Anterior cingulate cortex (tissue), 58 donors: ENCODE data around the gene HOXD8.
A peak's percentile ranks its signal among the peaks of the same experiment; 100 is the strongest.

Source experiments
- DNase-seq, 58 donors: peaks; one replicate each; lab custom pipeline; 2025; lab: John Stamatoyannopoulos, UW

HOXD8 gene

GRCh38 chr2:176089843-176090395, 39.6 kb upstream of the HOXD8 start:
- DNase-seq: no peak

GRCh38 chr2:176090862-176091261, 38.6 kb upstream of the HOXD8 start:
- DNase-seq: no peak

DNA sequence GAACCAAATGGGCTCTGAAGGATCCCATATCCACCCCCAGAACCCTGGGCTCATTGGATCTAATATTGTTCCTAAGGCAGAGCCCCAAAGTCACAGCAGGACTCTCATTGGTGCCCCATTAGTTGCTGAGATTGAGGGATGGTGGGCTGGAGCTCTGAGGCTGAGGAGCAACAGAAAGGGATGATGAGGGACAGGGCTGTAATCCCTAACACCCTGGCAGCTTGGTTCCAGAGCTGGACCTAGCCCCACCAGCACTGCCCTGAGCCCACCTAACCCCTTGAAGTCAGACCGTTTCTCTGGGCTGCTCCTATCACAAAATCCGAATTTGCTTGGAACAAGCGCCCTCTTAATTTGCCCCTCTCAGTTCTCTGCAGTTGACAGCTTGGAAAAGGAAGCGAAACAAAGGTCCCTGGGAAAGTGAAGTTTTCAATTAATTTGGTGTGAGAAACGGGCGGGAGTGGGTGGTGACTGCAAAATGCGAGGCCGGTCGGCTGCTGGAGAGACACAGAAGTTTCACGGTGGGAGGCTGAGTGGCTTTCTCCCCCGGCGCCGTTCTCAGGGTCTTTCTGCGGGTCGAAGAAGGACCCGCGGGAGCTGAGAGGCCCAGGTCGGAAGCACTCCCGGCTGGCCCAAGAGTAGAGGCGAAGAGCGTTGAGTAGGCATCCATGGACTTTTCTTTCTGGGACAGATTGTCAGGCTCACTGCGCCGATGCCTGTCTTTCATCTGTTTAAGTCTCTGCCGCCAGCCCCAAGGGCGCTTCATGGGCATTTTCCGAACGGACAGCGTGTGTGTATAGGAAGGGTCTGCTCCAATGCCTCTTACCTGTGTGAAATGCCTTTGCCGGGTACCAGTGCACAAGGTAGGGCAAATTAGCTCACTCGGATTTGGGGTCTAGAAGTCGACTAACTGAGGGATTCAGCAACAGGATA, 37.9 kb upstream of the HOXD8 start:
- DNase-seq: no peak

GRCh38 chr2:176092270-176093144, 37.0 kb upstream of the HOXD8 start, which contains the start of gene HOXD13:
Gene HOXD13, plus strand, starts transcription at chr2:176092721. Its CDS starts 170 bp downstream, at chr2:176092891.
- no peak for DNase-seq

DNA sequence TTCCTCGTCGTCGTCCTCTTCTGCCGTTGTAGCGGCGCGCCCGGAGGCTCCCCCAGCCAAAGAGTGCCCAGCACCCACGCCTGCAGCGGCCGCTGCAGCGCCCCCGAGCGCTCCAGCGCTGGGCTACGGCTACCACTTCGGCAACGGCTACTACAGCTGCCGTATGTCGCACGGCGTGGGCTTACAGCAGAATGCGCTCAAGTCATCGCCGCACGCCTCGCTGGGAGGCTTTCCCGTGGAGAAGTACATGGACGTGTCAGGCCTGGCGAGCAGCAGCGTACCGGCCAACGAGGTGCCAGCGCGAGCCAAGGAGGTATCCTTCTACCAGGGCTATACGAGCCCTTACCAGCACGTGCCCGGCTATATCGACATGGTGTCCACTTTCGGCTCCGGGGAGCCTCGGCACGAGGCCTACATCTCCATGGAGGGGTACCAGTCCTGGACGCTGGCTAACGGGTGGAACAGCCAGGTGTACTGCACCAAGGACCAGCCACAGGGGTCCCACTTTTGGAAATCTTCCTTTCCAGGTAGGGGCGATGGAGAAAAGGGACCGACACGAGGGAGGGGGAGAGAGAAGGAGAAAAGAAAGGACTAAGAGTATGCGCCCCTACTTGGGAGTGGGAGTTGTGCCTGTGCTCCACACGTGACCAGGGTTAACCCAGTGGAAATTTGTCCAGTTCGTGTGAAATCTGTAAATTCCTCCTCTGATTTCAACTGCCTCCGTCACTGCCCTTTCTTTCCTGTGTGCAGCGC, 36.2 kb upstream of the HOXD8 start:
- no peak for DNase-seq

DNA sequence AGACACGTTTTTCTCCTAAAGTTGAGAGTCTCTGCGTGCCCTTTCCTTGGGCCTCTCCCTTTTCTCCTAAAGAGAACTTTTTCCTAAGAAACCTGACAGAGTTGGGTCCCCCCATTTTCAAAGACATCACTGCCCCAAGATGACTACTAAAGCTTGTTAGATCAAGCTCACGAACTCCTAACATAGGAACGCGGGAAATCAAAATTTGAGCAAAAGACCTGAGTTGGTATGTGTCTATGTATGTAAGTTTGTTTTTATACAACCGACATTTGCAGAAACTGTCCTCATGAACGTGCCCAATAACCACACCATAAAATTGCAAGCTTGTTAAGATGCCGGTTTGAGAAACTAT, 35.6 kb upstream of the HOXD8 start:
- DNase-seq: no peak

DNA sequence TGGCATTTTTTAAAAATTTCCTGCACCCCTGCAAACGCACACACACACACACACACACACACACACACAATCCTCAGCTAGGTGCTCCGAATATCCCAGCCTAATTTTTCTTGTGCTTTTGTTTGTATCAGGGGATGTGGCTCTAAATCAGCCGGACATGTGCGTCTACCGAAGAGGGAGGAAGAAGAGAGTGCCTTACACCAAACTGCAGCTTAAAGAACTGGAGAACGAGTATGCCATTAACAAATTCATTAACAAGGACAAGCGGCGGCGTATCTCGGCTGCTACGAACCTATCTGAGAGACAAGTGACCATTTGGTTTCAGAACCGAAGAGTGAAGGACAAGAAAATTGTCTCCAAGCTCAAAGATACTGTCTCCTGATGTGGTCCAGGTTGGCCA, 35.2 kb upstream of the HOXD8 start:
- no peak for DNase-seq

DNA sequence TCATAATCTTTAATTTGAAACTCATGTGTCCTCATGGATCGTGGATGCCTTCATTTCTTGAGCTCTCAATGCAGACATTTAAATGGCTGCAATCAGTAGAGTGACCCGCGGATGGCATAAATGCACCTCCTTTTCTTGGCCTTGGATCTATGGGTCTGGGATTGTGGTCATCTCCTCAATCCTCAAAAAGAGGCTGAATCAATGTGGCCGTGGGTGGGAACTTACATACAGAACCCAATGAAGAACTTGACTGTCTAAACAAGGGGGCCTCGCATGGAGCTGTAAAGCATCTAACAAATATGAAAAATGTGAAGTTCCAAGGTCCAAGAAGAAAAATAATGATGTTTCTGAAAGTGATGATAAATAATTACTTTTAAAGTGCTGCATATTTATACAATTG, 34.1 kb upstream of the HOXD8 start:
- DNase-seq: no peak

DNA sequence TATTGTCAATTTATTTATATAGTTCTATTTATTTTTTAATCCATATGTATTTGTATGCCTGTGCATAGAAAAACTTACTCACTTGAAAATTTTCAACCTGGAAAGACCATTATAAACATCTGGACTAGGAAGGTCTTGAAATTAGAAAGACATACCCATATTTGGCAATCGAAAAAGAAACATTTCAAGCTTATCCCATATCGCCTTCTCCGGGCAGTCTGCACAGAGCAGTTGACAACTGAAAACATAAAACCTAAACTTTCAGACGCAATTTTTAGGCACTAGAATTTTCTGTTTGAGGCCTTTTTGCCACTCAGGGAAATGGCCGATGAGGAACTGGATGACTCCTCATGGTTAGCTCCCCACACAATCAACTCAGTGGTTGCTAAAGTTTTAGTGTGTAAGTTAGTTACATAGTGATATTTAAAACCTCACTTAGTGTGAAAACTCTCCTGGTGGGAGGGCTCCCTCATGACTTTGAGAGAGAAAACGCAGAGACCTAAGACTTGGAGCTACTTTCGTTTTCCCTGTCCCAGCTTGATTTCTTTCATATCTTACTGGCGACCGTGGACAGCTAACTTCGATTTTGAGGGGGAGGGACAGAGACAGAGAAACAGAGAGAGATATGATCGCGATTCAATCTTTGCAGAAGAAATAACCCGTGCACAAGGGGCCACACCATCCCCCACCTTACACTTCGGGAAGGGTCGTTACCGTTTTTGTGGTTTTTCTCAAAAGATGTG, 33.1 kb upstream of the HOXD8 start:
- no peak for DNase-seq

DNA sequence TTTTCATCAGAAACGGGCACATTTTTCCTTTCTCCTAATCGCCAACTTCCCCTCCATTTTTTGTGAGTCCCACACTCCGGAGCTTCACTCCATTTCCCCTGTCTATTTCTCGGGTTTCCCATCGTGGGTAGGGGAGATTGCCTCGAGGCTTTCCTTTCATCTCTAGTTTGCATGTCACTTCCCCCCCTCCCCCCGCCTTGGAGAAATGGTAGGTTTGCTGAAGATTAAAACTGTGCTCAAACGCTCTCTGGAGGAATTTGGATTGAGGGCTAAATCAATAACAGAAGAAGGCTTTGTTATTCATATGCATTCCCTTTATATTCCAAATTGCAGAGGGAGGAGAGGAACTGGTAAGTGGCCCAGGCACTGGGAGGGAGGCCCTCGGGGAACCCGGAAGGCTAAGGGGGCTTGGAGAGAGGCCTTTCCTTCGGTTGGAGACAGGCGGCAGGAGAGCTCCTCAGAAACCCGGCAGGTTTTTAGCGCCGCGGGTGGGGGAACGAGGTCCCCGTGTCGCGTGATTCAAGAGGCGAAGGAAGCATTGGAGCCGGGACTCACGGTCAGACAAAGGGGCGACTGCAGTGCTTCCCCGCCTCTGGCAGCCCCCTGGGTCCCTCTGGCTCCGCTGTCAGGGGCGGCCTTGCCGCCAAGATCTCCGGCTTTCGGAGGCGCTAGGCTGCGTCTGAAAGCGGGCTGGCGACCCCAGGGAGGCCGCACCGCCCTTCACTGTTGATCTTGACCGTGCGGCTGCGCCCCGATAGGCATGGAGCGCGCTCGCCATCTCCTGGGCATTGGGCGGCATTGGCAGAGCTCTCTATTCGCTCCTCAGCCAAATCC, 32.3 kb upstream of the HOXD8 start:
- DNase-seq: peak in 23 of 58 donors; percentile 1 to 51 (median 12)

GRCh38 chr2:176097820-176098365, 31.6 kb upstream of the HOXD8 start:
- peak in 1 of 58 donors; percentile 3 for DNase-seq

GRCh38 chr2:176098366-176099158, 30.9 kb upstream of the HOXD8 start:
- DNase-seq: no peak

GRCh38 chr2:176099159-176099727, 30.3 kb upstream of the HOXD8 start:
- no peak for DNase-seq

- no peak for DNase-seq
Observed at GRCh38 chr2:176099728-176100546, 29.6 kb upstream of the HOXD8 start, which contains the start of gene HOXD12. Gene HOXD12, plus strand, starts transcription at chr2:176099795. Its CDS starts 7 bp downstream, at chr2:176099802.

- no peak for DNase-seq
Observed at GRCh38 chr2:176100547-176101140, 28.9 kb upstream of the HOXD8 start.
